ENCODE measurements around the gene FAM76B. TPM values are rescaled to one million over a fixed set of nuclear protein-coding genes. Genes with fewer than 3 reads are reported as not detected.

The FAM76B gene
- total RNA-seq, 1 donor from 2014 or later, result 139 TPM

GRCh38 chr11:95788921-95789505 lies 569 bp downstream of the FAM76B start:
- DNase-seq (ENCODE audit: low spot score), result peak; percentile 80
- Histone ChIP-seq H3K36me3 (peaks cover 19% of the 10 kb centered on the region), H3K27ac (peak overlapping the region; percentile 99), H3K9me3 (ENCODE audit: low read depth) (no peaks in the 10 kb centered on the region), H4K20me1 (ENCODE audit: low read depth) (peaks cover 40% of the 10 kb centered on the region), H3K9ac (peak overlapping the region; percentile 93), H3K4me3 (peak overlapping the region; percentile 100), H3F3A (ENCODE audit: low read depth) (peaks cover 26% of the 10 kb centered on the region), H3K4me2 (peak overlapping the region; percentile 95), H3K27me3 (no peaks in the 10 kb centered on the region), H3K4me1 (peaks cover 15% of the 10 kb centered on the region), H3K79me2 (ENCODE audit: low read depth) (peaks cover 76% of the 10 kb centered on the region), H2AFZ (replicated peaks) (peak overlapping the region; percentile 64)
- Mint-ChIP-seq H3K36me3 (peaks cover 22% of the 10 kb centered on the region), H3K4me3 (peak overlapping the region; percentile 99), H3K27me3 (ENCODE audit: insufficient read depth, low read depth) (peaks cover 10% of the 10 kb centered on the region), H3K4me1 (peaks cover 29% of the 10 kb centered on the region), H3K27ac (peak overlapping the region; percentile 72), H3K9me3 (no peaks in the 10 kb centered on the region)
- TF ChIP-seq CTCF (IDR thresholded peaks at IDR 0.05), result peak; percentile 53
- no peak for TF ChIP-seq EZH2phosphoT487 (IDR thresholded peaks at IDR 0.05)

GRCh38 chr11:95780544-95780943 lies 9.0 kb downstream of the FAM76B start:
- peaks cover 2% of the 10 kb centered on the region for H3K27me3 Mint-ChIP-seq (ENCODE audit: insufficient read depth, low read depth)
- H3K36me3 Mint-ChIP-seq, result peaks cover 33% of the 10 kb centered on the region
- H3K36me3 ChIP-seq, result peaks cover 61% of the 10 kb centered on the region

GRCh38 chr11:95778699-95779098 lies 10.9 kb downstream of the FAM76B start:
- Histone ChIP-seq H4K20me1 (ENCODE audit: low read depth) (peaks cover 14% of the 10 kb centered on the region), H3K27ac (no peak overlapping the region), H2AFZ (replicated peaks) (no peak overlapping the region), H3K9ac (no peak overlapping the region), H3K36me3 (peaks cover 65% of the 10 kb centered on the region), H3K4me3 (no peak overlapping the region), H3F3A (ENCODE audit: low read depth) (peaks cover 7% of the 10 kb centered on the region), H3K9me3 (ENCODE audit: low read depth) (no peaks in the 10 kb centered on the region), H3K79me2 (ENCODE audit: low read depth) (peaks cover 5% of the 10 kb centered on the region), H3K27me3 (no peaks in the 10 kb centered on the region), H3K4me2 (no peak overlapping the region), H3K4me1 (no peaks in the 10 kb centered on the region)
- H3K4me3 Mint-ChIP-seq, result no peak overlapping the region
- no peaks in the 10 kb centered on the region for H3K4me1 Mint-ChIP-seq
- TF ChIP-seq CTCF (IDR thresholded peaks at IDR 0.05) (no peak), EZH2 (IDR thresholded peaks at IDR 0.05) (no peak), EZH2phosphoT487 (IDR thresholded peaks at IDR 0.05) (no peak)
- peaks cover 25% of the 10 kb centered on the region for H3K36me3 Mint-ChIP-seq
- no peak overlapping the region for H3K27ac Mint-ChIP-seq
- H3K9me3 Mint-ChIP-seq, result no peaks in the 10 kb centered on the region
- no peaks in the 10 kb centered on the region for H3K27me3 Mint-ChIP-seq (ENCODE audit: insufficient read depth, low read depth)
- no peak for DNase-seq (ENCODE audit: low spot score)

More at GRCh38 chr11:95780544-95780943, 9.0 kb downstream of the FAM76B start:
- Histone ChIP-seq H3F3A (ENCODE audit: low read depth) (peaks cover 7% of the 10 kb centered on the region), H3K27ac (no peak overlapping the region), H3K27me3 (no peaks in the 10 kb centered on the region), H3K4me3 (no peak overlapping the region), H3K4me1 (no peaks in the 10 kb centered on the region), H4K20me1 (ENCODE audit: low read depth) (peaks cover 14% of the 10 kb centered on the region), H3K4me2 (no peak overlapping the region), H3K79me2 (ENCODE audit: low read depth) (peaks cover 8% of the 10 kb centered on the region), H3K9ac (no peak overlapping the region), H2AFZ (replicated peaks) (no peak overlapping the region), H3K9me3 (ENCODE audit: low read depth) (no peaks in the 10 kb centered on the region)
- Mint-ChIP-seq H3K9me3 (no peaks in the 10 kb centered on the region), H3K4me1 (no peaks in the 10 kb centered on the region), H3K27ac (no peak overlapping the region), H3K4me3 (no peak overlapping the region)
- TF ChIP-seq EZH2 (IDR thresholded peaks at IDR 0.05), result no peak
- DNase-seq (ENCODE audit: low spot score), result no peak

- Mint-ChIP-seq H3K4me3 (no peak overlapping the region), H3K36me3 (peaks cover 18% of the 10 kb centered on the region), H3K9me3 (no peaks in the 10 kb centered on the region), H3K27me3 (ENCODE audit: insufficient read depth, low read depth) (no peaks in the 10 kb centered on the region), H3K4me1 (no peaks in the 10 kb centered on the region), H3K27ac (no peak overlapping the region)
- Histone ChIP-seq H3K27me3 (no peaks in the 10 kb centered on the region), H3K4me2 (no peak overlapping the region), H3K9me3 (ENCODE audit: low read depth) (no peaks in the 10 kb centered on the region), H3K9ac (no peak overlapping the region), H3K36me3 (peaks cover 77% of the 10 kb centered on the region), H3K4me3 (no peak overlapping the region), H4K20me1 (ENCODE audit: low read depth) (peaks cover 9% of the 10 kb centered on the region), H3K4me1 (no peaks in the 10 kb centered on the region), H3F3A (ENCODE audit: low read depth) (peaks cover 11% of the 10 kb centered on the region), H3K79me2 (ENCODE audit: low read depth) (peaks cover 5% of the 10 kb centered on the region), H3K27ac (no peak overlapping the region), H2AFZ (replicated peaks) (no peak overlapping the region)
- TF ChIP-seq EZH2 (IDR thresholded peaks at IDR 0.05) (no peak), EZH2phosphoT487 (IDR thresholded peaks at IDR 0.05) (no peak), CTCF (IDR thresholded peaks at IDR 0.05) (no peak)
- DNase-seq (ENCODE audit: low spot score), result no peak
Measured at GRCh38 chr11:95776859-95777258, 12.7 kb downstream of the FAM76B start.
